ENCODE measurements around the gene PSMB7.

The PSMB7 gene

GRCh38 chr9:124342776-124343485 lies 72.3 kb downstream of the PSMB7 start:
- no peak for DNase-seq

GRCh38 chr9:124342402-124342775 lies 72.9 kb downstream of the PSMB7 start:
- DNase-seq, result no peak

GRCh38 chr9:124341455-124342170 lies 73.6 kb downstream of the PSMB7 start:
- DNase-seq, result no peak

GRCh38 chr9:124340219-124341069 lies 74.8 kb downstream of the PSMB7 start:
- no peak for DNase-seq

- DNase-seq, result no peak
These were observed 75.6 kb downstream of the PSMB7 start for GRCh38 chr9:124339603-124340146.

GRCh38 chr9:124337562-124337961 lies 77.7 kb downstream of the PSMB7 start:
- no peak for DNase-seq

GRCh38 chr9:124335320-124335707 lies 79.9 kb downstream of the PSMB7 start:
- DNase-seq, result no peak

- DNase-seq, result no peak
These were observed 80.5 kb downstream of the PSMB7 start for GRCh38 chr9:124334568-124335319.

GRCh38 chr9:124333203-124333579 lies 82.1 kb downstream of the PSMB7 start:
- no peak for DNase-seq

GRCh38 chr9:124332361-124333202 lies 82.7 kb downstream of the PSMB7 start:
- DNase-seq, result no peak

- DNase-seq, result no peak
These were observed 83.7 kb downstream of the PSMB7 start for GRCh38 chr9:124331580-124331979.

GRCh38 chr9:124330011-124330697 lies 85.1 kb downstream of the PSMB7 start:
- no peak for DNase-seq

- DNase-seq, result no peak
These were observed 85.9 kb downstream of the PSMB7 start for GRCh38 chr9:124329206-124329792.

- no peak for DNase-seq
These were observed 87.0 kb downstream of the PSMB7 start for GRCh38 chr9:124328285-124328684.

- DNase-seq, result no peak
These were observed 87.8 kb downstream of the PSMB7 start for GRCh38 chr9:124327491-124327890.

- DNase-seq, result no peak
These were observed 88.9 kb downstream of the PSMB7 start for GRCh38 chr9:124326378-124326777.

- DNase-seq, result no peak
These were observed 89.4 kb downstream of the PSMB7 start for GRCh38 chr9:124325816-124326215.

GRCh38 chr9:124323904-124324303 lies 91.3 kb downstream of the PSMB7 start:
- no peak for DNase-seq

GRCh38 chr9:124322618-124323432 lies 92.4 kb downstream of the PSMB7 start:
- DNase-seq, result no peak

- no peak for DNase-seq
These were observed 93.3 kb downstream of the PSMB7 start for GRCh38 chr9:124321935-124322334.

All from activated CD4-positive, alpha-beta T cell treated with anti-CD3 and anti-CD28 coated beads, Interleukin-2, amount 50 U/mL, for 48 hours (primary cell).